Psoas muscle (tissue), 8 donors: ENCODE data around the gene DAP. TPM values are rescaled to one million over a fixed set of nuclear protein-coding genes. Genes with fewer than 3 reads are reported as not detected.
"Not testable (repeated sequence)": the region's sequence is repeated elsewhere in the genome, so short reads cannot be mapped to it uniquely, and the experiment has no call there.

Experiments used
- ATAC-seq, 4 donors: fragments of 200-7000 bp; cut with Tn5 transposase; one replicate each; pipeline ENCODE4 v1.9.1; 2020; ENCODE audit warnings: moderate library complexity in 3 of 4, mild to moderate bottlenecking in 2 of 4
- DNase-seq, 2 donors: peaks; one replicate each; pipeline ENCODE4 v3.0.0-alpha.2; 2020
- H3K27ac ChIP-seq: fragments of 200-600 bp; one replicate; pipeline ENCODE4 v1.8.0; 2022
- H3K27me3 ChIP-seq, 3 donors: fragments of 200-600 bp in 1 of 3; one replicate each; pipeline versions ENCODE4 v1.6.1 to v1.8.0; 2013 to 2022; ENCODE audit warnings: low read length in 2 of 3, mild to moderate bottlenecking in 2 of 3, moderate library complexity in 1 of 3; ENCODE audit not compliant: insufficient read depth in 3 of 3
- H3K36me3 ChIP-seq, 2 donors: fragments of 200-600 bp in 1 of 2; one replicate each; pipeline versions ENCODE4 v1.6.1 to v1.8.0; 2013 to 2022; ENCODE audit warnings: low read depth in 1 of 2, mild to moderate bottlenecking in 1 of 2, moderate library complexity in 1 of 2; ENCODE audit not compliant: insufficient read depth in 1 of 2
- H3K4me1 ChIP-seq: fragments of 200-600 bp; one replicate; pipeline ENCODE4 v1.8.0; 2022
- H3K4me3 ChIP-seq: fragments of 200-600 bp; one replicate; pipeline ENCODE4 v1.8.0; 2022; ENCODE audit warnings: mild to moderate bottlenecking
- H3K9me3 ChIP-seq: fragments of 200-600 bp; one replicate; pipeline ENCODE4 v1.8.0; 2022
- WGBS, 3 donors: extraction: QIAGEN DNeasy Blood & Tissue Kit; methylation state at CpG; one replicate each; pipeline versions ENCODE4 v1.1.6 to v1.1.7; 2013; 5-methylcytosine and 5-hydroxymethylcytosine counted together
- intact Hi-C, 2 donors: fragments of 100-400 bp; cut with DNase I; formaldehyde crosslinking; loops; one replicate each; pipeline versions ENCODE4 v1.11.0 to v1.14.2; 2022
- polyA plus RNA-seq, 3 donors: library from polyadenylated mRNA; stranded (reverse); fragments of 200-250 nt; gene quantifications; one replicate each; pipeline ENCODE4 v1.2.3, GENCODE V29; 2013
- total RNA-seq, 4 donors: library from RNA; stranded (reverse); fragmentation: NEBNext Ultra II Directional in 2 of 4; extraction: Animal tissue kit (Norgen Biotek cat#: 25700) in 2 of 4; gene quantifications; one replicate each; pipeline versions ENCODE4 v1.2.1 to v1.2.4, GENCODE V29; 2021 to 2023
- TF ChIP-seq, protein P1 (sequence below): fragments of 200-600 bp; IDR thresholded peaks from one replicate; pipeline ENCODE4 v1.8.0; 2022; ENCODE audit warnings: antibody characterized with exemption
- donor health status: healthy with polysubstance abuse.
- donor health status: DM: no; HTN: no; CAD: no; lungs with moderate emphysema.
- donor health status: Bipolar disorder and iron deficiency.
- donor health status: healthy.
- donor health status: DM: yes; HTN: yes; CAD: no.
- donor health status: DM: no; HTN: no; CAD: no.
- donor health status: DM: no; HTN: no; CAD: no.
- donor health status: DM: yes; HTN: yes; CAD: no.

The DAP gene
- total and polyA plus RNA-seq, 7 donors = 3.6 to 8.1 (median 5.1) TPM

DNA sequence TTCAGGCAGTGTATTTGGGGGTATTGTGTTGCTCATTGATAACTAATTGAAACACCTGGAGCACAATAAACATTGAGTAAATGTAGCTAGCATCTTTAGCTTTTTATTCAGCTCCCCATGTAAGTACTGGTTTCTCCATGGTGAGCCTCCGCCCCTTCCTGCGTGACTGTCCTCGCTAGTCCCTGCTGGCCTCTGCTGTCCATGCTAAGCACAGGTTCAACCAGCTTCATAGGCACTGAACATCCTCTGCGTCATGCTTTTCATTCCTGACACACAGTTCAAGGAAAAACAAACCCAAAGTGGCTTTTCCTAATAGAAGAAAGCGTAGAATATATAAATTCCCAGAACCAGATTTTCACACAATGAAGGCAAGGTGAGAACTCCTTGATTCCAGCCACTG lies 27.3 kb upstream of the DAP start:
- Histone ChIP-seq H3K4me3 (no peak overlapping the region), H3K36me3 (no peaks in the 10 kb centered on the region), H3K4me1 (no peaks in the 10 kb centered on the region), H3K27ac (no peak overlapping the region), H3K27me3 (no peaks in the 10 kb centered on the region), H3K9me3 (no peaks in the 10 kb centered on the region)
- DNase-seq (no peak), ATAC-seq (no peak)
- 89 to 94% (median 91%) methylated on average over 5 of the region's 5 CpGs for WGBS, 3 donors
- intact Hi-C loops = no loop called here
- TF ChIP-seq, protein P1, sequence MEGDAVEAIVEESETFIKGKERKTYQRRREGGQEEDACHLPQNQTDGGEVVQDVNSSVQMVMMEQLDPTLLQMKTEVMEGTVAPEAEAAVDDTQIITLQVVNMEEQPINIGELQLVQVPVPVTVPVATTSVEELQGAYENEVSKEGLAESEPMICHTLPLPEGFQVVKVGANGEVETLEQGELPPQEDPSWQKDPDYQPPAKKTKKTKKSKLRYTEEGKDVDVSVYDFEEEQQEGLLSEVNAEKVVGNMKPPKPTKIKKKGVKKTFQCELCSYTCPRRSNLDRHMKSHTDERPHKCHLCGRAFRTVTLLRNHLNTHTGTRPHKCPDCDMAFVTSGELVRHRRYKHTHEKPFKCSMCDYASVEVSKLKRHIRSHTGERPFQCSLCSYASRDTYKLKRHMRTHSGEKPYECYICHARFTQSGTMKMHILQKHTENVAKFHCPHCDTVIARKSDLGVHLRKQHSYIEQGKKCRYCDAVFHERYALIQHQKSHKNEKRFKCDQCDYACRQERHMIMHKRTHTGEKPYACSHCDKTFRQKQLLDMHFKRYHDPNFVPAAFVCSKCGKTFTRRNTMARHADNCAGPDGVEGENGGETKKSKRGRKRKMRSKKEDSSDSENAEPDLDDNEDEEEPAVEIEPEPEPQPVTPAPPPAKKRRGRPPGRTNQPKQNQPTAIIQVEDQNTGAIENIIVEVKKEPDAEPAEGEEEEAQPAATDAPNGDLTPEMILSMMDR = no peak

DNA sequence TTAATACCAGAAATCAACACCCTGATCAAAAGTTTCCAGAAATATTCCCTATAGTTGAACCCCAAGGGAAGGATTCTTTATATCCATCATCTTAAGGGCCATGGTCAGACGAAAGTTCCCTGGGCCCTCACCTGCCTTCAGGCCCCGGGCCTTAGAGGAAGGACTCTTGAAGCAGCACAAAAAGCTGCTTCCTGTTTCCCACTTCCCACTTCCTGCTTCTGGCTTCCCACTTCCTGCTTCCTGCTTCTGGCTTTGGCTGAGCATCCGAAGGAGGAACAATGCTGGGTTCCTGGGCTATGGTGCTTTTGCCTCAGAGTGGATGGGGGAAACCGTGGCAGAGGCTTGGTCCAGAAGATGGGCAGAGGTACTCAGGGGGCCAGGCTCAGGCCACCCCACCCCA lies 25.8 kb upstream of the DAP start:
- no peak overlapping the region for H3K27ac ChIP-seq
- H3K9me3 ChIP-seq = no peaks in the 10 kb centered on the region
- 77 to 83% (median 77%) methylated on average over 4 of the region's 4 CpGs for WGBS, 3 donors
- DNase-seq = no peak
- ATAC-seq = no peak
- intact Hi-C loops = no loop called here
- no peak overlapping the region for H3K4me3 ChIP-seq
- no peaks in the 10 kb centered on the region for H3K27me3 ChIP-seq
- TF ChIP-seq, protein P1 = no peak
- H3K4me1 ChIP-seq = no peaks in the 10 kb centered on the region
- H3K36me3 ChIP-seq = no peaks in the 10 kb centered on the region

DNA sequence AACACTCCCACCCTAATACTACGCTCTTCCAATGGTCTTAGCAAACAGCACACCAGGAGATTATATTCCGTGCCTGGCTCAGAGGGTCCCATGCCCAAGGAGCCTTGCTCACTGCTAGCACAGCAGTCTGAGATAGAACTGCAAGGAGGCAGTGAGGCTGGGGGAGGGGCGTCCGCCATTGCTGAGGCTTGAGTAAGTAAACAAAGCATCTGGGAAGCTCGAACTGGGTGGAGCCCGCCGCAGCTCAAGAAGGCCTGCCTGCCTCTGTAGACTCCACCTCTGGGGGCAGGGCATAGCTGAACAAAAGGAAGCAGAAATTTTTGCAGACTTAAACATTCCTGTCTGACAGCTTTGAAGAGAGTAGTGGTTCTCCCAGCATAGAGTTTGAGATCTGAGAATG lies 19.2 kb upstream of the DAP start:
- intact Hi-C loops, H3K27ac ChIP-seq, H3K27me3 ChIP-seq, H3K9me3 ChIP-seq, ATAC-seq, H3K36me3 ChIP-seq, DNase-seq, H3K4me3 ChIP-seq, H3K4me1 ChIP-seq: not testable (repeated sequence)
- 87 to 92% (median 92%) methylated on average over 7 of the region's 7 CpGs for WGBS, 3 donors

DNA sequence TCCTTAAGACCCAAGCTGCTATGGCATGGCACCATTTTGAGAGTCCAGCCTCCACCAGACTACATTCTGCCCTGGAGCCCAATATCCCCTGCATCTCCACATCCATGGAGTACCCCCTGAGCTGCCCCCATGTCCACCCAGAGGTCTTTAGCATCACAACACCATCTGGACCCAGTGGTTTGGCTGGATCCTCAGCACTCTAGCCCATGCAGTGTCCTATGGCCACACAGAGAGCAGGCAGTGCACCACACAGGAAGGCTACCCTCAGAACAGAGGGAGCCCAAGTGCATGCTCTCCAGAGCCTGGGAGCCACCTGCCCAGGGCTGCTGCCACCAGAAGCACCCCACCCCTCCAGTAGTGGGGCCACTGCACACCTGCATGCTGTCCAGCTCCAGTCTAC lies 18.6 kb upstream of the DAP start:
- intact Hi-C loops = no loop called here
- Histone ChIP-seq H3K27me3 (no peaks in the 10 kb centered on the region), H3K27ac (no peak overlapping the region), H3K36me3 (no peaks in the 10 kb centered on the region), H3K4me3 (no peak overlapping the region), H3K4me1 (no peaks in the 10 kb centered on the region), H3K9me3 (no peaks in the 10 kb centered on the region)
- no peak for DNase-seq
- ATAC-seq = no peak
- TF ChIP-seq, protein P1 = no peak

DNA sequence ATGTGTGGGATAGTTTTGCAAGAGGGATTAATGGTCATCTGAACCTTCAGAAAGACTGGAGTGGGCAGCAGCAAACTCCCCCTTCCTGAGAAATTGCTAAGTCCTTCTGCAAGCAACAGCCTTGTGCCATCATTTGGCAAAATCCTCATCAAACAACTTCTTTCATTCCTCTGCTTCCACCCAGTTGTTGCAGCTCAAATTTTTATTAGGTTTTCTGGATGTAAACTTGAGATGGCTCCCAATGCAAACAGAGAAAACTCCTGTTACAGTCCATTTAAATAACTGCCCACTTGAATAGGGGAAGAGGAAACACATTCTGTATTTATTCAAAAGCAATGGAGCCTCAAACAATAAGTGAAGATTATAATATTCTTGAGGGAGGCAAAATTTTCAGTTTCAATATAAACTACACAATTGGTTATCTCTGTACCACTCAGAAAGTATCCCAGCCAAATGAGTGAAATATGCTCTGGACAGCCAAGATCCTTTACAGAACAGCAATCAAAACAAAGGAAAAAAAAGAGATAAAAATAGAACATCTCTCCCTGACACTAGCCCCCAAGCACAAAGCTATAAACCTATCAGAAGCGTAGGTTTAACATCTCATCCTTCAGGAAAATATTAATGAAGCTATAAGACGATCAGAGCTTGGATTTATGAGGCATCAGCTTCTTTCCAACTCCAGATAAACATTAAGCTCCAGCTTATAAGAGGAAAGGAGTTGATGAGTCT lies 17.3 kb upstream of the DAP start:
- DNase-seq (no peak), ATAC-seq (no peak)
- Histone ChIP-seq H3K27ac (no peak overlapping the region), H3K27me3 (no peaks in the 10 kb centered on the region), H3K9me3 (no peaks in the 10 kb centered on the region), H3K4me3 (no peak overlapping the region), H3K36me3 (no peaks in the 10 kb centered on the region), H3K4me1 (no peaks in the 10 kb centered on the region)
- intact Hi-C loops = no loop called here
- 46 to 56% (median 46%) methylated on average over 2 of the region's 2 CpGs for WGBS, 3 donors
- TF ChIP-seq, protein P1 = no peak
